Body of pancreas (tissue), 4 donors: ENCODE measurements around the gene GNAZ.

Experiments used
- CTCF ChIP-seq, 7 experiments: fragments of 450-650 bp in 4 of 7; fragments of 200-600 bp in 3 of 7; sonication (generic) in 3 of 7; IDR thresholded peaks; one replicate each; pipeline ENCODE4 v1.5.1; 2016 to 2019; ENCODE audit warnings: antibody characterized with exemption in 7 of 7
- POLR2A ChIP-seq, 3 donors: fragments of 450-650 bp; IDR thresholded peaks; one replicate each; pipeline ENCODE4 v1.6.1; 2016; ENCODE audit warnings: antibody characterized with exemption in 3 of 3, mild to moderate bottlenecking in 2 of 3

- TF ChIP-seq CTCF (IDR thresholded peaks at IDR 0.05) (no peak), POLR2A (IDR thresholded peaks at IDR 0.05) (no peak)
These were observed 86.0 kb downstream of the GNAZ start for GRCh38 chr22:23156286-23156685.
